DND-41 (cell line): Measurements from ENCODE around the gene JARID2.

Experiments
- ATAC-seq: fragments of 200-7000 bp; cut with Tn5 transposase; 3 replicates; pipeline ENCODE4 v1.9.1; 2021; ENCODE audit warnings: low read depth; ENCODE audit not compliant: insufficient read depth
- DNase-seq: peaks from one replicate; pipeline ENCODE4 v3.0.0-alpha.2; 2020
- H2AFZ ChIP-seq: 2 replicates; pipeline ENCODE4 v1.6.0; 2012; ENCODE audit warnings: low read depth, low read length
- H3K27ac ChIP-seq: 2 replicates; pipeline ENCODE4 v1.5.1; 2012; ENCODE audit warnings: low read length, inconsistent platforms
- H3K27me3 ChIP-seq: fragments of 200-600 bp; sonication (generic); 2 replicates; pipeline ENCODE4 v1.6.0; 2012; ENCODE audit warnings: low read length, mild to moderate bottlenecking, inconsistent platforms; ENCODE audit not compliant: insufficient read depth, poor library complexity
- H3K36me3 ChIP-seq: 2 replicates; pipeline ENCODE4 v1.5.1; 2012; ENCODE audit warnings: low read length, inconsistent platforms; ENCODE audit not compliant: insufficient read depth
- H3K4me1 ChIP-seq: 2 replicates; pipeline ENCODE4 v1.5.1; 2012; ENCODE audit warnings: mild to moderate bottlenecking, low read length; ENCODE audit not compliant: insufficient read depth
- H3K4me2 ChIP-seq: 2 replicates; pipeline ENCODE4 v1.6.0; 2012; ENCODE audit warnings: mild to moderate bottlenecking, moderate library complexity, low read length, inconsistent platforms; ENCODE audit not compliant: insufficient read depth
- H3K4me3 ChIP-seq, 2 experiments: fragments of 200-600 bp in 1 of 2; shearing (Covaris generic) in 1 of 2; 2 replicates each; pipeline ENCODE4 v1.5.1; 2012 to 2016; ENCODE audit warnings: inconsistent platforms in 2 of 2, low read length in 2 of 2, mild to moderate bottlenecking in 2 of 2, low read depth in 1 of 2, moderate library complexity in 1 of 2
- H3K79me2 ChIP-seq: 2 replicates; pipeline ENCODE4 v1.6.0; 2012; ENCODE audit warnings: low read length, inconsistent platforms; ENCODE audit not compliant: insufficient read depth
- H3K9ac ChIP-seq: 2 replicates; pipeline ENCODE4 v1.6.0; 2012; ENCODE audit warnings: low read depth, mild to moderate bottlenecking, inconsistent platforms, low read length, moderate library complexity
- H3K9me3 ChIP-seq: 2 replicates; pipeline ENCODE4 v1.5.1; 2012; ENCODE audit warnings: low read length, moderate library complexity, mild to moderate bottlenecking, inconsistent platforms; ENCODE audit not compliant: insufficient read depth, severe bottlenecking
- H4K20me1 ChIP-seq: 2 replicates; pipeline ENCODE4 v1.6.0; 2012; ENCODE audit warnings: low read length; ENCODE audit not compliant: insufficient read depth
- EZH2 ChIP-seq: IDR thresholded peaks from 3 replicates; pipeline ENCODE4 v1.6.1; 2012; ENCODE audit warnings: borderline replicate concordance, low read depth, mild to moderate bottlenecking, moderate library complexity, low read length, inconsistent platforms; ENCODE audit not compliant: severe bottlenecking
- TF ChIP-seq, protein P1 (sequence below): IDR thresholded peaks from 2 replicates; pipeline ENCODE4 v1.5.1; 2012; ENCODE audit warnings: borderline replicate concordance, low read length, moderate library complexity, mild to moderate bottlenecking; ENCODE audit not compliant: poor library complexity, severe bottlenecking; ENCODE audit errors: extremely low read depth

Gene JARID2

GRCh38 chr6:15308435-15309213 lies 62.8 kb downstream of the JARID2 start:
- no peak for DNase-seq
- no peaks in the 10 kb centered on the region for H3K27me3 ChIP-seq
- H3K9ac ChIP-seq = no peak overlapping the region
- H3K36me3 ChIP-seq = no peaks in the 10 kb centered on the region
- no peak overlapping the region for H3K4me3 ChIP-seq
- H3K27ac ChIP-seq = no peak overlapping the region
- peaks cover 42% of the 10 kb centered on the region for H4K20me1 ChIP-seq
- ATAC-seq = no peak
- TF ChIP-seq, protein P1, sequence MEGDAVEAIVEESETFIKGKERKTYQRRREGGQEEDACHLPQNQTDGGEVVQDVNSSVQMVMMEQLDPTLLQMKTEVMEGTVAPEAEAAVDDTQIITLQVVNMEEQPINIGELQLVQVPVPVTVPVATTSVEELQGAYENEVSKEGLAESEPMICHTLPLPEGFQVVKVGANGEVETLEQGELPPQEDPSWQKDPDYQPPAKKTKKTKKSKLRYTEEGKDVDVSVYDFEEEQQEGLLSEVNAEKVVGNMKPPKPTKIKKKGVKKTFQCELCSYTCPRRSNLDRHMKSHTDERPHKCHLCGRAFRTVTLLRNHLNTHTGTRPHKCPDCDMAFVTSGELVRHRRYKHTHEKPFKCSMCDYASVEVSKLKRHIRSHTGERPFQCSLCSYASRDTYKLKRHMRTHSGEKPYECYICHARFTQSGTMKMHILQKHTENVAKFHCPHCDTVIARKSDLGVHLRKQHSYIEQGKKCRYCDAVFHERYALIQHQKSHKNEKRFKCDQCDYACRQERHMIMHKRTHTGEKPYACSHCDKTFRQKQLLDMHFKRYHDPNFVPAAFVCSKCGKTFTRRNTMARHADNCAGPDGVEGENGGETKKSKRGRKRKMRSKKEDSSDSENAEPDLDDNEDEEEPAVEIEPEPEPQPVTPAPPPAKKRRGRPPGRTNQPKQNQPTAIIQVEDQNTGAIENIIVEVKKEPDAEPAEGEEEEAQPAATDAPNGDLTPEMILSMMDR = no peak
- TF ChIP-seq EZH2 = no peak
- no peak overlapping the region for H3K4me2 ChIP-seq
- H3K79me2 ChIP-seq = peaks cover 80% of the 10 kb centered on the region
- no peaks in the 10 kb centered on the region for H3K9me3 ChIP-seq
- no peak overlapping the region for H2AFZ ChIP-seq
- no peaks in the 10 kb centered on the region for H3K4me1 ChIP-seq

- Histone ChIP-seq H4K20me1 (peaks cover 41% of the 10 kb centered on the region), H3K27me3 (no peaks in the 10 kb centered on the region), H2AFZ (no peak overlapping the region), H3K4me3 (no peak overlapping the region), H3K9me3 (no peaks in the 10 kb centered on the region), H3K27ac (no peak overlapping the region), H3K4me1 (no peaks in the 10 kb centered on the region), H3K79me2 (peaks cover 82% of the 10 kb centered on the region), H3K36me3 (no peaks in the 10 kb centered on the region), H3K4me2 (no peak overlapping the region), H3K9ac (no peak overlapping the region)
- ATAC-seq (no peak), DNase-seq (no peak)
- TF ChIP-seq, protein P1 = no peak
- TF ChIP-seq EZH2 = no peak
Measured at GRCh38 chr6:15309611-15310283, 63.9 kb downstream of the JARID2 start.

GRCh38 chr6:15310680-15311079 lies 64.8 kb downstream of the JARID2 start:
- no peak for ATAC-seq
- Histone ChIP-seq H3K27me3 (no peaks in the 10 kb centered on the region), H3K27ac (no peak overlapping the region), H3K4me3 (no peak overlapping the region), H3K79me2 (peaks cover 81% of the 10 kb centered on the region), H3K36me3 (no peaks in the 10 kb centered on the region), H2AFZ (no peak overlapping the region), H4K20me1 (peaks cover 32% of the 10 kb centered on the region), H3K4me1 (no peaks in the 10 kb centered on the region), H3K4me2 (no peak overlapping the region), H3K9ac (no peak overlapping the region), H3K9me3 (no peaks in the 10 kb centered on the region)
- no peak for TF ChIP-seq EZH2
- TF ChIP-seq, protein P1 = no peak
- no peak for DNase-seq
